Stimulated activated CD8-positive, alpha-beta memory T cell treated with anti-CD3 and anti-CD28 coated beads, Interleukin-2, amount 100 ng/mL, for 1 hour (primary cell): ENCODE results near the gene LRRC26.

Source experiments
- DNase-seq, 2 donors: peaks; one replicate each; pipeline ENCODE4 v3.0.0-alpha.2; 2020; ENCODE audit warnings: low read depth in 2 of 2

Gene LRRC26

DNA sequence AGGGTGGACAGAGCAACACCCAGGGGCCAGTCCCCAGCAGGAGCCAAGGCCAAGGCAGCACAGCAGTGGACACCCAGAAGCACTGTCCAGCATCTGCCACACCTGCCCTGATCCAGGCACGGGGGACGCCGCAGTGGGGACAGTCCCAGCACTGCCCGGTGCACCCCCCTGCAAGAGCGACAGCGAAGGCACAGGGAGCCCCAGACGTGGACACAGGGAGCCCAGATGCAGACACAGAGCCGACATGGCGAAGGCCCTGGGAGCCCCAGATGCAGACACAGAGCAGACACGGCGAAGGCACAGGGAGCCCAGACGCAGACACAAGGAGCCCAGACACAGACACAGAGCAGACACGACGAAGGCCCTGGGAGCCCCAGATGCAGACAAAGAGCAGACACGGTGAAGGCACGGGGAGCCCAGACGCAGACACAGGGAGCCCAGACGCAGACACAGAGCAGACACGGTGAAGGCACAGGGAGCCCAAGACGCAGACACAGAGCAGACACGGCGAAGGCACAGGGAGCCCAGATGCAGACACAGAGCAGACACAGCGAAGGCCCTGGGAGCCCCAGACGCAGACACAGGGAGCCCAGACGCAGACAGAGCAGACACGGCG, 14.2 kb upstream of the LRRC26 start:
- DNase-seq, result no peak

- no peak for DNase-seq
Measured at GRCh38 chr9:137182836-137183235, 13.0 kb upstream of the LRRC26 start.

GRCh38 chr9:137181680-137182079, 11.8 kb upstream of the LRRC26 start:
- no peak for DNase-seq

GRCh38 chr9:137180491-137180890, 10.6 kb upstream of the LRRC26 start:
- no peak for DNase-seq

DNA sequence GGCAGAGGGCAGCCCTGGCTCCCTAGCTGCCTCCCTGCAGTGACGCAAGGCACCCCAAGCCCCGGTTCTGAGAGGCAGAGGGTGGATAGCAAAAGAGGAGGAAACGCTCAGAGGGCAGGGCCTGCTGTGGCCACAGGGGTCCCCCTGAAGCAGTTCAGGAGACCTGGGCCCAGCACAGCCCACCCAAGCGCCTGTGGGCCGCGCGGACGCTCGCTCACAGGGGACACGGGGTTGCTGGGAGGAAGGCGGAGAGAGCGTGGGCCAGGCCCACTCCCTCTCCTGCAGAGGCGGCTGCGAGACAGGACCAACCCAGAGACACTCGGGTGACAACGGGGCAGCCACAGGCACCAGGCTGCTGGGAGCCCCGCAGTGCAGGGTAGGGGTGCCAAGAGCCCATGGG, 9.9 kb upstream of the LRRC26 start:
- no peak for DNase-seq

DNA sequence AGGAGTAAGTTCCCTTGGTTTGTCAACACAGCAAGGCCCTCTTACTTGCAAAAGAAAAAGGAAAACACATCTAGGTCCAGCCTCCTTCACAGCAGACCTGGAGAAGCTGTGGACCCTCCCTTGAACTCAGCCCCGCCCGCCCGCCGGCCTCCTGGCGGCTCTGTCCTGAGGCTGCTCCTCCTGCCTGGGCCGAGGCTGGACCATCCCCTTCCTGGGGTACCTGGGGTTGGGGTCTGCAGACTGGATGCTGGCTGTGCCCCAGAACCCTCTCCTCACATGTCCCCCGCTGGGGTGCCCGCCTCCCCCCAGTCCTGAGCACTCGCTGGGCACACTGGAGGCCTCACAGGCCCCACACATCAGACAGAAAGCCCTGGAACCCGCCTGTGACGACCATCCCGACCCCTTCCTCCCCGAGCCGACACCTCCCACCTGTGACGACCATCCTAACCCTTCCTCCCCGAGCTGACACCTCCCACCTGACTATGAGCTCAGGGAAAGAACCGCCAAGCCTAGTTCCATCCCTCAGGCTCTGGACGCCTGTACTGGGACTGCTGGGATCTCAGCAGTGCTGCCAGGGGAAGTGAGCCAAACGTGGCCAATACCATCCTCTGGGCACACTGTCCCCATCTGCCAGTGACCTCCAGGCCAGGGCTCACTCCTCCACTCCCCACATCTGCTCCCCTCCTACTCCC, 9.2 kb upstream of the LRRC26 start:
- no peak for DNase-seq

GRCh38 chr9:137178201-137178938, 8.5 kb upstream of the LRRC26 start:
- no peak for DNase-seq

DNA sequence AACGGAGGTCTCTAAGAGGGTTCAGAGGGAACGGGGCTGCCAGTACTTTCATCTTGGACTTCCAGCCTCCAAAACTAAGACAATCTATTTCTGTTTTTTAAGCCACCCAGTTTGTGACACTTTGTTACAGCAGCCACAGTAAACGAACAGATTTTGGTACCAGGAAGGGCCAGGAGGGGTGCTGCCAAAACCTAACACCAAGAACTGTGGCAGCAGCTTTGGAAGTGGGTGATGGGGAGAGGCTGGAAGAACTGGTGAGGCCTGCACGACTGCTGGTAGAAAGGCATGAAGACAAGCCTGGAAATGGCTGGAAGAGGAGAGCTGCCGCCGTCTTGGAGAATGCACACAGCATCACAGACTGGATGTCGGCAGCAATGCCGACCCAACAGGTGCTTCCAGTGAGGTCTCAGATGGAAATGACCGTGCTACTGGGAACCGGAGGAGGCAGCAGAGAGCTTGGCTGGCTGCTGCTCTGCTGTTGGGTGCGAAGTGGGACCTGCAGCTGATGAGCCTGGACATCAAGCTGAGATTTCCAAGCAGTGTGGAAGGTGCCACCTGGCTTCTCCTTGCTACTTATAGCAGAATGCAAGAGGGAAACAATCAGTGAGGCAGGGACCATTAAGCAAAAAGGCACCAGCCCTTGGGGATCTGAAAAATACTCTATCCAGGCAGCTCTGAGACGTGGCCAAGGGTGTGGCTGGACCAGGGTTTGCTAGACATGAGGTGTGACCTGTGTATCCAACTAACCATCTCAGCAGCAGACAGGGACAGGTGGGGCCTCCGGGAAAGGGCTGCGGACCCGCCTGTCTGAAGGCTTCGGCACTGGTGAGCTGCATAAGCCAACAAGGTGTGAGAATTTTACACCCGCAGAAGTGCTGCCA, 6.7 kb upstream of the LRRC26 start:
- DNase-seq, result no peak

DNA sequence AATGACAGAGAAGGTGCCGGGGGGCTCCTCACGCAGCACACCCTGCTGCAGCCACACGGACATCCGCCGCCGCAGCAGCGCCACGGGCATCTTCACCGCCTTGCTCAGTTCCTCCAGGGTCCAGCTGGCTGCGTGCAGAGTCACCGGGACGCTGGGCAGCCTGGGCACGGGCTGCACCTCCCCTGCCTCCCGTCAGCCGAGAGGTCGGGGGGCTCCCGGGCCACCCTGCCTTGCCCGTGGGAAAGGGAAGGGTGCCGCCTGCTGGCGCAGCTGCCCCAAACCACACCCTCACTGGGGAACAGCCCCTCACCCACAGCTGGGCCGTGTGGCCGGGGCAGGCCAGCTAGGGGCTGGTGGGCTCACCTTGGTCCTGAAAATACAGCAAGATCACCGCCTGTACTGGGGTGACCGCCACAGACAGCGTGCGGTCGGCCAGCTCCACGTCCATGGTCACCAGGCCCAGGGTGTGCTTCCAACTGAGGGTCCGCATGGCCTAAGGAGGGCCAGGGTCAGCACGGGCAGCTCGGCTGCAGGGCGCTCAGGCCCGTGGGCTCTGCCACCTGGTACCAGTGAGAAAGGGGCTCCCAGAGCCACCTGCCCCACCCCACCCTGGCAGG, 5.6 kb upstream of the LRRC26 start:
- no peak for DNase-seq

DNA sequence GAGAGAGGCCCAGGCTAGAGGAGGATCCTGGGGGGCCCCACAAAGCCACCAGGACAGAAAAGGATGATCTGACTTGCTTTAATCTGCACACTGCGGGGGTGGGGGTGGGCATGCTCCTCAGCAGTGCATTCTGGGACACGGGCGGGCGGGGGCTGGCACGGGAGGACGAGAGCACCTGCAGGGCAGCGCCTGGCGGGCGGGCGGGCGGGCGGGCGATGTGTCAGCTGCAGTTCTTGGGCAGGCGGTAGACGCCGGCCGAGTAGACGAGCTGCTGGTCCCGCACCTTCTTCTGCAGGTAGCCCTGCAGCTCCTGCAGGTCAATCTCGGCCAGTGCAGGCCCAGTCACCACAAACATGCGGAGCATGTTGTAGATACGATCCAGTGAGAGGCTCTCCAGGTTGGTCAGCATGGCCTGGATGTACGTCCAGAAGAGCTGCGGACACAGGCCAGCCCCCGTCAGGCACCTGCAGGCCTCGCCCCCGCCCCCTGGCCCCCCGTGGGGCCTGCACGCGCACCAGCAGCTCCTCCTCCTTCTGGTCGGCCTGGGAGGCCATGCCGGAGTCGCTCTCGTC, 5.0 kb upstream of the LRRC26 start:
- DNase-seq, result no peak

DNA sequence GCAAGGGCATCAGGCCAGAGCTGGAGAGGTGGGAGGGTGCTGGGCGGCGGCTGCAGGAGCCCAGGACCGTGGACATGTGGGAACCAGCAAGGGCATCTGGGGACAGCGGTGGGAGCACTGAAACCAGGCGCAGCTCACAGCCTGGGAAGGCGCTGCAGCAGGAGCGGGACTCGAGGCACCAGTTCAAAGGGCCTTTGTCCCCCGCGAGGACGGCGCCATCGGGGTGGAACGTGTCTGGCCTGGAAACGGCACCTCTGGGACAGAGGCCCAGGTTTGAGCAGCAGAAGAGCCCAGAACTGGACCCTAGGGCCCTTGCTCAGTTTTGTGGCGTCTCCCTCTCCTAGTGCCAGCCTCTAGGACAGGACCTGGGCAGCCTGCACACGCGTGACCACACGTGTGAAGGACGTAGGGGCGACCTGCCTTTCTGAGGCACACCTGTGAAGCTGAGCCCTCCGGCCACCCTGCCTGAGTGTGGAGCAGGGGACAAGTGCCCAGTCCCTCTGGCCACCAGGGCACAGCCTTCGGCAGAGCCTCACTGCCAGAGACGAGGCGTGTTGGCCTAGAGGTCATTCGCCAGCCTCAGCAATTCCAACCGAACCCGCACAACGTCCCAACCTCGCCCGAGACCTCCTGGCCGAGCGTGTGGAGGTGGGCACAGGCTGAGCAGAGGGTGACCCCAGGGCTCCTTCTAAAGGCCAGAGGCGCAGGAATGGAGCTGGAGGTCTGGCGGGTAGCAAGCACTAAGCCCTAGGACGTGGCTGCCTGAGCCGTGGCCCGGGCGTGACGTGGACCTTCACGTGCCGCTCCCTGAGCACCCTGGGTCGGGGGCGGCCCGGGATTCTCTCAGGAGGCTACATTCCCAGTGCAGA, 4.2 kb upstream of the LRRC26 start:
- no peak for DNase-seq

GRCh38 chr9:137172901-137173795, 3.3 kb upstream of the LRRC26 start:
- no peak for DNase-seq

GRCh38 chr9:137171149-137171900, 1.5 kb upstream of the LRRC26 start:
- no peak for DNase-seq

DNA sequence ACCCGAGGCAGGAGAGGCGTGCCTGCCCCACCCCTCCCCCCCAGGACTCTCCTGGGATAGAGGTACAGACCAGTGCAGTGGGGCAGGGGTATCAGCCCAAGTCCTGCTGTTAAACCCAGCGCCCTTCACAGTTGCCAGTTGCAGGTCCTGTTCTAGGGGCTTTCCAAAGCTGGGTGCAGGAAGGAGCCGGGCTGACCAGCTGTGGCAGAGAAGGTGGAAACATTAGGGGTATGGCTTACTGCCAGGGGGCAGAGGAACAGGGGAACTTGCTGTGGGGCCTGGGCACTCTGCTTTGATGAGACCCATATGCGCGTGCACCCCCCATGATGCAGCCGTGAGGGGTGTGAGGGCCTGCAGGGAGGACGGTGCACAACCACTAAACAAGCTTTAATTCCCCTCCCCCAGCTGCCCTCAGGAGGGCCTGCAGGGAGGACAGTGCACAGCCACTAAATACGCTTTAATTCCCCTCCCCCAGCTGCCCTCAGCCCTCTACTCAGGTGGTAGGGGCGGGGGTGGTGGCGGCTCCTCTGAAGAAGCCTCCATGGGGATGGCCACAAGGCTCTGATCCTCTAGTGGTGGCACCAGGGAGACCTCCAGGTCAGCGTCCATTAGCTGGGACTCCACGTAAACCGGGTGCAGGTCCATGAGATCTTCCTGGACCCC, 766 bp upstream of the LRRC26 start:
- no peak for DNase-seq

- no peak for DNase-seq
Measured at GRCh38 chr9:137168904-137169856, 671 bp downstream of the LRRC26 start.

- no peak for DNase-seq
Measured at GRCh38 chr9:137168573-137168903, 1.3 kb downstream of the LRRC26 start.
